GM13977 (cell line): ENCODE measurements around the gene C1QTNF6.
"Not testable (repeated sequence)": the region's sequence is repeated elsewhere in the genome, so short reads cannot be mapped to it uniquely, and the experiment has no call there.

Source experiments
- DNase-seq: peaks from one replicate; pipeline ENCODE4 v3.0.0; 2012; ENCODE audit warnings: low spot score
- in situ Hi-C: fragments of 300-500 bp; cut with MboI; formaldehyde crosslinking; loops from one replicate; pipeline ENCODE4 v1.12.0; 2022; ENCODE audit warnings: low sequenced_read_pairs, low pct_unique_long_range_greater_than_20kb, mixed read lengths, inconsistent platforms; ENCODE audit not compliant: unreplicated experiment
- TF ChIP-seq, protein P1 (sequence below): IDR thresholded peaks from 2 replicates; pipeline ENCODE4 v1.5.1; 2012; ENCODE audit warnings: mild to moderate bottlenecking, control low read depth; ENCODE audit not compliant: insufficient read depth; ENCODE audit errors: extremely low read depth, missing control alignments

C1QTNF6 gene

DNA sequence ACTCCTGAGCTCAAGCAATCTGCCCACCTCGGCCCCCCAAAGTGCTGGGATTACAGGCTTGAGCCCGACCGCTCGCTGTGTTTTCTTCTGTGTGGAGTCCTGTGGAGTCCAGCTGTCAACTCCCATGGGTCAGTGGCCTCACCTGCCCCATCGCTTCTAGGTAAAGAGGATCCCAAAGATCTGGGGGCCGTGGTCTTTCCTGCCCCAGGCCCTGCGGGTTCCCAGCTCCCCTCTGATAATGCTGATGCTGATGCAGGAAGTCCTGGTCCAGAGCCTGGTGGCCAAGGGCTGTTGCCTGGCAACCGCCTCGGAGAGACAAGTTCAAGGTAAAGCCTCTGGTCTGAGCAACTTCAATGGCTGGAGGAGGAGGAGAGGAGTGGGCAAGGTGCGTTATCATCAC, 14.7 kb upstream of the C1QTNF6 start:
- in situ Hi-C loops = loop anchor here (10.0 kb wide), 1 partner anchor 428 kb away; the partner anchor contains the start of gene IFT27
- TF ChIP-seq, protein P1, sequence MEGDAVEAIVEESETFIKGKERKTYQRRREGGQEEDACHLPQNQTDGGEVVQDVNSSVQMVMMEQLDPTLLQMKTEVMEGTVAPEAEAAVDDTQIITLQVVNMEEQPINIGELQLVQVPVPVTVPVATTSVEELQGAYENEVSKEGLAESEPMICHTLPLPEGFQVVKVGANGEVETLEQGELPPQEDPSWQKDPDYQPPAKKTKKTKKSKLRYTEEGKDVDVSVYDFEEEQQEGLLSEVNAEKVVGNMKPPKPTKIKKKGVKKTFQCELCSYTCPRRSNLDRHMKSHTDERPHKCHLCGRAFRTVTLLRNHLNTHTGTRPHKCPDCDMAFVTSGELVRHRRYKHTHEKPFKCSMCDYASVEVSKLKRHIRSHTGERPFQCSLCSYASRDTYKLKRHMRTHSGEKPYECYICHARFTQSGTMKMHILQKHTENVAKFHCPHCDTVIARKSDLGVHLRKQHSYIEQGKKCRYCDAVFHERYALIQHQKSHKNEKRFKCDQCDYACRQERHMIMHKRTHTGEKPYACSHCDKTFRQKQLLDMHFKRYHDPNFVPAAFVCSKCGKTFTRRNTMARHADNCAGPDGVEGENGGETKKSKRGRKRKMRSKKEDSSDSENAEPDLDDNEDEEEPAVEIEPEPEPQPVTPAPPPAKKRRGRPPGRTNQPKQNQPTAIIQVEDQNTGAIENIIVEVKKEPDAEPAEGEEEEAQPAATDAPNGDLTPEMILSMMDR = no peak
- DNase-seq = no peak

- in situ Hi-C loops = loop anchor here (10.0 kb wide), 1 partner anchor 427 kb away; the partner anchor contains the start of gene IFT27
- TF ChIP-seq, protein P1 = no peak
- no peak for DNase-seq
Observed at GRCh38 chr22:37202001-37202555, 14.0 kb upstream of the C1QTNF6 start.

DNA sequence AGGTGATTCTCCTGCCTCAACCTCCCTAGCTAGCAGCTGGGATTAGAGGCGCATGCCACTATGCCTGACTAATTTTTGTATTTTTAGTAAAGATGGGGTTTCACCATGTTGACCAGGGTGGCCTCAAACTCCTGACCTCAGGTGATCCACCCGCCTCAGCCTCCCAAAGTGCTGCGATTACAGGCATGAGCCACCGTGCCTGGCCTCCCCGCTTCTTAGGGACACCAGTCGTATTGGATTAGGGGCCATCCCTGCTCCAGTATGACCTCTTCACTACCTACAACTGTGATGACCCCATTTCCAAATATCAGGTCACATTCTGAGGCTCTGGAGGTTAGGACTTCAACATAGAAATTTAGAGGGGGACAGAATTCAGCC, 13.4 kb upstream of the C1QTNF6 start:
- in situ Hi-C loops = loop anchor here (10.0 kb wide), 1 partner anchor 427 kb away; the partner anchor contains the start of gene IFT27
- not testable (repeated sequence) for DNase-seq

DNA sequence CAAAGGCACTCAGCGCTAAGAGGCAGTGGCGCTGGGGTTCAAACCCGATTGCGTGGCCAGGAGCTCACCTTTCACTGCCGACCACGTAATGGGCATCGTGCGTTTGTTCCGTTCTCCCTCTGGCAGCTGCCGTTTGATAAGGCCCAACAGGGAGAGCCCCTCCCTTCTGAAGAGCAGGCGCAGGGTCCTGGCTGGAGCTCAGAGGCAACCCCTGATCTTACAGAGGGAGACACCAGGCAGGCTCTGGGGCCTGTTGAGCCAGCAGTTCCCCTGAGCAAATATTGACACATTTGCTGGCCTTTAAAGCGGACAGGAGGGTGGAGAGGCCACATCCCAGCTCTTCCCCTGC, 11.7 kb upstream of the C1QTNF6 start:
- in situ Hi-C loops = loop anchor here (10.0 kb wide), 1 partner anchor 425 kb away; the partner anchor contains the start of gene IFT27
- DNase-seq = no peak
- TF ChIP-seq, protein P1 = peak; percentile 21

DNA sequence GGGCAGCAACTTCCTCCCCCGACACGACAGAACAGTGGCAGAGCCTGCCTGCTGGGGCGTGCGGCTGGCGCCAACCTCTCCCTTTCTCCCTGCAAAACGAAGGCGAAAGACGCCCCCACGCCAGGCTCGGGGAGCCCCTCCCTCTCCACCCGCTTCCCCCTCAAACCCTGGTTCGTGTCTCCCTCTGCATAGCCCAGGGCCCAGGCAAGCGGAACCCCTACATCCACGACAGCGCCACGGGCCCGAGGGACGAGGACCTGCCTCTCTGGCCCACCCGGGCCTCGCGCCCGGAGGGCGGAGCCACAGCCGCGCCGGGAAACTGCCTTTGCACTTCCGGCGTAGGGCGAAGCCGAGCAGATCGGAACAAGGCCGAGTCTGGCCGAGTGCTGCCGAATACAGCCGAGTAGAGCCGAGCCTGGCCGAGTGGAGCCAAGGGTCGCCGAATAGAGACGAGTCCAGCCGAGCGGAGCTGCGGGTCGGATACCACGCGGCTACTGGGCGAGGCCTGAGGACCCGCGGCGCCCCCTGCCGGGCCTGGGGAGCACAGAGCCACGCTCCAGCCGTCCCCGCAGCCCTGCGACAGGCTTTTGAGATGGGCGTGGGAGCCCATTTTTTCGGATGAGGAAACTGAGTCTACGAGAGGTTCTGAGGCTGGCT, 11.2 kb upstream of the C1QTNF6 start:
- peak; percentile 100 for DNase-seq
- TF ChIP-seq, protein P1 = peak; percentile 91
- in situ Hi-C loops = no loop called here

GRCh38 chr22:37198258-37199102, 10.4 kb upstream of the C1QTNF6 start:
- TF ChIP-seq, protein P1 = peak; percentile 74
- DNase-seq = peak; percentile 91
- in situ Hi-C loops = no loop called here
